Esophagus squamous epithelium (tissue), 5 donors: ENCODE results near the gene COL6A5. TPM values are rescaled to one million over a fixed set of nuclear protein-coding genes. Genes with fewer than 3 reads are reported as not detected.

Experiments used
- DNase-seq: peaks from one replicate; lab custom pipeline; 2025; lab: John Stamatoyannopoulos, UW
- H3K27ac ChIP-seq, 4 donors: fragments of 200-600 bp; sonication (generic); one replicate each; pipeline ENCODE4 v1.5.1; 2016 to 2019; ENCODE audit warnings: mild to moderate bottlenecking in 1 of 4
- H3K27me3 ChIP-seq, 4 donors: fragments of 200-600 bp; sonication (generic); 1 replicate in 3 of 4; 2 replicates in 1 of 4; pipeline versions ENCODE4 v1.5.1 to v1.6.0; 2017 to 2021; ENCODE audit warnings: antibody characterized with exemption in 1 of 4
- H3K36me3 ChIP-seq, 3 donors: fragments of 200-600 bp; sonication (generic); one replicate each; pipeline ENCODE4 v1.5.1; 2016 to 2019
- H3K4me1 ChIP-seq, 3 donors: fragments of 200-600 bp; sonication (generic); one replicate each; pipeline ENCODE4 v1.5.1; 2017 to 2019
- H3K4me3 ChIP-seq, 4 donors: fragments of 200-600 bp; sonication (generic); 1 replicate in 3 of 4; 2 replicates in 1 of 4; pipeline ENCODE4 v1.5.1; 2016 to 2019; ENCODE audit warnings: mild to moderate bottlenecking in 2 of 4, moderate library complexity in 1 of 4
- H3K9me3 ChIP-seq, 3 donors: fragments of 200-600 bp; sonication (generic); one replicate each; pipeline ENCODE4 v1.5.1; 2016 to 2019
- POLR2A ChIP-seq, 4 donors: fragments of 450-650 bp; IDR thresholded peaks; one replicate each; pipeline ENCODE4 v1.6.1; 2017; ENCODE audit warnings: antibody characterized with exemption in 4 of 4, mild to moderate bottlenecking in 4 of 4, moderate library complexity in 3 of 4
- WGBS, 2 donors: methylation state at CpG; one replicate each; pipeline ENCODE4 v1.1.5; 2018; 5-methylcytosine and 5-hydroxymethylcytosine counted together
- intact Hi-C: fragments of 100-400 bp; cut with DNase I; formaldehyde crosslinking; loops from one replicate; pipeline ENCODE4 v1.15.0; 2022
- total RNA-seq, 4 donors: library from RNA; depleted of rRNA; stranded (reverse); fragments of >200 nt; gene quantifications; one replicate each; pipeline ENCODE4 v1.1.0, GENCODE V29; 2016
- TF ChIP-seq, protein P1 (sequence below), 6 experiments: fragments of 450-650 bp in 4 of 6; fragments of 200-600 bp in 2 of 6; sonication (generic) in 2 of 6; IDR thresholded peaks; one replicate each; pipeline ENCODE4 v1.5.1; 2016 to 2019; ENCODE audit warnings: antibody characterized with exemption in 6 of 6, mild to moderate bottlenecking in 4 of 6, moderate library complexity in 4 of 6
- donor health status: DM: yes; HTN: yes; CAD: no.

Gene COL6A5
- total RNA-seq, 4 donors from 2014 or later, result 0.11 to 0.76 (median 0.20) TPM

DNA sequence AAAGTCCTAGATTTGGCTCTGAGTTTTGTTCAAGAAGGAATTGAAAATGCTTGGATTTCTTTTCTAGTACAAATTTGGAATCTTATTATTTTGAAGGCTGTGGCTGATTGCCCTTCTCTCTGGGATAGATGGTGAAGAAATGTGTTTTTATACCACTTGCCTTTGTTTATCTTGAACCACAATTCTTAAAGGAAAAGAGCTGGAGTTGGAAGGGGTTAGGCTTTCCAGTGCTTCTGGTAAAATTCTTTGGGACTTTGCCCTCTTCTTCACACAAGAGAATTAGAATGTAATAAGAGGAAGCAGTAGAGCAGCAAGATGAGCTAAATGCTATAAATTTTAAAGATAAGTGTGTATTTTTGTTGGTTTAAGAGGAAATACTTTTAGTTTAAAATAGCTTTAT is 65.8 kb downstream of the COL6A5 start:
- no peak for DNase-seq
- H3K4me3 ChIP-seq, result no peak overlapping the region
- no peak for TF ChIP-seq POLR2A (IDR thresholded peaks at IDR 0.05)
- TF ChIP-seq, protein P1, sequence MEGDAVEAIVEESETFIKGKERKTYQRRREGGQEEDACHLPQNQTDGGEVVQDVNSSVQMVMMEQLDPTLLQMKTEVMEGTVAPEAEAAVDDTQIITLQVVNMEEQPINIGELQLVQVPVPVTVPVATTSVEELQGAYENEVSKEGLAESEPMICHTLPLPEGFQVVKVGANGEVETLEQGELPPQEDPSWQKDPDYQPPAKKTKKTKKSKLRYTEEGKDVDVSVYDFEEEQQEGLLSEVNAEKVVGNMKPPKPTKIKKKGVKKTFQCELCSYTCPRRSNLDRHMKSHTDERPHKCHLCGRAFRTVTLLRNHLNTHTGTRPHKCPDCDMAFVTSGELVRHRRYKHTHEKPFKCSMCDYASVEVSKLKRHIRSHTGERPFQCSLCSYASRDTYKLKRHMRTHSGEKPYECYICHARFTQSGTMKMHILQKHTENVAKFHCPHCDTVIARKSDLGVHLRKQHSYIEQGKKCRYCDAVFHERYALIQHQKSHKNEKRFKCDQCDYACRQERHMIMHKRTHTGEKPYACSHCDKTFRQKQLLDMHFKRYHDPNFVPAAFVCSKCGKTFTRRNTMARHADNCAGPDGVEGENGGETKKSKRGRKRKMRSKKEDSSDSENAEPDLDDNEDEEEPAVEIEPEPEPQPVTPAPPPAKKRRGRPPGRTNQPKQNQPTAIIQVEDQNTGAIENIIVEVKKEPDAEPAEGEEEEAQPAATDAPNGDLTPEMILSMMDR (IDR thresholded peaks at IDR 0.05), result no peak

DNA sequence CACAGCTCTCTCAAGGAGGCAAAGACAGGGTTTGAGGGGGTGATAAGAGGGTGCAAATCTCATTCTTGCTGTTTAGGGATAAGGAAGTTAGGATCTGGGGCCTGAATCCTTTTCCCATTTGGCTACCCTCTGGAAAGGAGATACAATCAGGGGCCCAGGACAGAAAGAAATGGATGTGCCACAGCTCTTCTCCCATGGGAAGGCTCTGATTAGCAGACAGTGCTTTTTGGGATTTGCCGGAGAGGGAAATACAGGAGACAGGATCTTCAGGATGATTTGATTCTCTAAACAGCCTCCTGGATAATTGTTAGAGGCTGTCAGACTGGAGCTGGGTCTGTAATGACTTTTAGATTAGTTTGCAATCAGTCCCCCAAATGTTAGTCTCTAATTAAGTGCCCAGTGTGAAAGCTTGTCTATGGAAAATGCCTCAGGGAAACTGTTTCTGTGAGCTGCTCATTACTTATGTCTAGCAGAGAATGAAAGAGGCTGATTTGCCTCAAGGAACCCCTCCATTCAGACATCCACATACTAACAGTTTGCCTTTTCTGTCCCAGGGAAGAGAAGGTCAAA is 67.6 kb downstream of the COL6A5 start:
- no peak overlapping the region for H3K4me3 ChIP-seq
- H3K9me3 ChIP-seq, result no peaks in the 10 kb centered on the region
- WGBS, 2 donors, result 0 to 91% methylated on average over 1 of the region's 1 CpG
- no peaks in the 10 kb centered on the region for H3K36me3 ChIP-seq
- TF ChIP-seq POLR2A (IDR thresholded peaks at IDR 0.05), result no peak
- TF ChIP-seq, protein P1 (IDR thresholded peaks at IDR 0.05), result no peak
- H3K27me3 ChIP-seq, result no peaks in the 10 kb centered on the region
- no peak for DNase-seq
- no peak overlapping the region for H3K27ac ChIP-seq
- no peaks in the 10 kb centered on the region for H3K4me1 ChIP-seq
- intact Hi-C loops, result no loop called here

More for the DNA sequence above, 65.8 kb downstream of the COL6A5 start:
- Histone ChIP-seq H3K4me1 (no peaks in the 10 kb centered on the region), H3K9me3 (no peaks in the 10 kb centered on the region), H3K27ac (no peak overlapping the region), H3K36me3 (no peaks in the 10 kb centered on the region), H3K27me3 (no peaks in the 10 kb centered on the region)
- intact Hi-C loops, result no loop called here

GRCh38 chr3:130414457-130414856 is 69.0 kb downstream of the COL6A5 start:
- no peak for TF ChIP-seq POLR2A (IDR thresholded peaks at IDR 0.05)
- TF ChIP-seq, protein P1 (IDR thresholded peaks at IDR 0.05), result no peak
- intact Hi-C loops, result no loop called here
- no peaks in the 10 kb centered on the region for H3K27me3 ChIP-seq
- H3K36me3 ChIP-seq, result no peaks in the 10 kb centered on the region
- 52 to 62% methylated on average over 4 of the region's 4 CpGs for WGBS, 2 donors
- DNase-seq, result no peak
- H3K4me1 ChIP-seq, result no peaks in the 10 kb centered on the region
- no peaks in the 10 kb centered on the region for H3K9me3 ChIP-seq
- H3K27ac ChIP-seq, result no peak overlapping the region
- H3K4me3 ChIP-seq, result no peak overlapping the region

DNA sequence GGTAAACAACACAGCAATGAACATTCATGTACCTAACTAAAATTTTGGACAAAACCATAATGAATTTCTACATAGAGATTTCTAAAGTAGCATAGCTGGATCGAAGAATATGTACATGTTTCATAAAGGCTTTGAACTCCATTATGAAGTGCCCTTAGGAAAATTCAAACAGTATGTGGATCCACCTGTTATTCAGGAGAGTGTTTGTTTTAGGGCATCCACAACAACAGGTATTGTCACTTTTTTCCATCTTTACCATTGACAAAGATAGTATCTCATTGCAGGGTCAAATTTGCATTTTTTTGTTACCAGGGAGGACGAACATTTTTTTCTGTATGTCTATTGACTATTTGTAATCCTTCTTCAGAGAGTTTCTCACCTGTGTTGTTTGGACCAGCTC is 75.0 kb downstream of the COL6A5 start:
- Histone ChIP-seq H3K27ac (no peak overlapping the region), H3K4me3 (no peak overlapping the region), H3K27me3 (no peaks in the 10 kb centered on the region), H3K36me3 (no peaks in the 10 kb centered on the region), H3K9me3 (no peaks in the 10 kb centered on the region), H3K4me1 (no peaks in the 10 kb centered on the region)
- no peak for DNase-seq
- 68 to 69% methylated on average over 2 of the region's 2 CpGs for WGBS, 2 donors
- no peak for TF ChIP-seq POLR2A (IDR thresholded peaks at IDR 0.05)
- TF ChIP-seq, protein P1 (IDR thresholded peaks at IDR 0.05), result no peak
- intact Hi-C loops, result no loop called here

DNA sequence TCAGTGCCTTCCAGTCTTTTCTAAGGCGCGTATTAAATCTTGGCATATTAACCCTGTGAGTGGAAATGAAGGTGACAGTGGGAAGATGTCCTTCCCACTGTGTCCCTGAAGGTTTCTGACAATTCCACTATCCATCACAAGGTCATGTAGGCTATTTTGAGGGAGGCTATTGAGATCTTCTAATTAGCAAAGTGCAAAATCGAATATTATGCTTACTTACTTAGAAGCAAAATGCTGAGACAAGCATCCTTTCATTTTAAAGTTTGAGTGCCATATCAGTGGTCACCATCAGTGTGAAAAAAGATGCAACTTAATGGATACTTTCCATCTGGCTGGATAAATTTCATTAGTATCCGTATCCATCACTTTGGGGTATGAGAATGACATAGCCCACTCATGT is 77.6 kb downstream of the COL6A5 start:
- intact Hi-C loops, result no loop called here
- no peaks in the 10 kb centered on the region for H3K36me3 ChIP-seq
- no peak overlapping the region for H3K27ac ChIP-seq
- 83 to 91% methylated on average over 4 of the region's 4 CpGs for WGBS, 2 donors
- H3K27me3 ChIP-seq, result no peaks in the 10 kb centered on the region
- TF ChIP-seq, protein P1 (IDR thresholded peaks at IDR 0.05), result no peak
- no peak for TF ChIP-seq POLR2A (IDR thresholded peaks at IDR 0.05)
- no peak overlapping the region for H3K4me3 ChIP-seq
- H3K9me3 ChIP-seq, result no peaks in the 10 kb centered on the region
- no peak for DNase-seq
- no peaks in the 10 kb centered on the region for H3K4me1 ChIP-seq
